GM04504 (cell line): Measurements from ENCODE around the gene LINC01488.

Experiments
- DNase-seq: peaks from one replicate; pipeline ENCODE4 v3.0.0-alpha.2; 2012; ENCODE audit warnings: low read depth

The LINC01488 gene

DNA sequence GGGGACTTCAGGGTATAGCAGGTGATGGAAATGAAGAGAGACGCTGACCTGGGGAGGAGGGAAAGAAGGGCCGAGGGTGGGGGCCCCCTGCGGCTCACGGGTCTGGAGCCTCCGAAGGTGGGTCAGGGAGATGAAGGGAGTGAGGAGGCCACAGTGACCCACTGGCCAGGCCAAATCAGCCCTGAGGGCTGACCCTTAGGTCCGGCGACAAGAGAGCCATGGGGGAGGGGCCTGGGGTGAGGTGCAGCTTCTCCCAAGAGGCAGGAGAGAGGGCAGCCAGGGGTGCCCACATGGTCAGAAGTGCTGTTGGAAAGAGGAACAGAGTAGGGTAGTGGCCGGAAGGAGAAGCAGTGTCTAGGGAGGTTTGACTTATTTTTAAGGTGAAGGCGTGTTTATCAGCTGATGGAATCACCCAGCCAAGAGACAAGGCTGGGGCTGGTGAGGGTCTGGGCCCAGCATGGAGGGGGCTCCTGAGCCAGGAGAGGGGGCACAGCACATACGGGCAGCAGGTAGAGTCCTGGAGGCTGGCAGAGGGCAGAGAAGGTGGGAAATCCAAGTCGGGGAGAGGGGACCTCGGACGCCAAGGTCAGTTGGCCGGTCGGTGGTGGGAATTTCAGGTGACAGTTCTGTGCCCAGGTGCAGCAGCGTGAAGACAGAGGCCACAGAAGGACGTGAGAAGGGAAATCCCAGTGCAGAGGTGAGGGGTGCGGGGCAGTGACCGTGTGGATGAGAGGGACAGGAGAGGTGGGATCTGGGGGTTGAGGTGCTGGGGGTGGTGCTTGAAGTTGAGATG is 49.0 kb downstream of the LINC01488 start:
- no peak for DNase-seq

DNA sequence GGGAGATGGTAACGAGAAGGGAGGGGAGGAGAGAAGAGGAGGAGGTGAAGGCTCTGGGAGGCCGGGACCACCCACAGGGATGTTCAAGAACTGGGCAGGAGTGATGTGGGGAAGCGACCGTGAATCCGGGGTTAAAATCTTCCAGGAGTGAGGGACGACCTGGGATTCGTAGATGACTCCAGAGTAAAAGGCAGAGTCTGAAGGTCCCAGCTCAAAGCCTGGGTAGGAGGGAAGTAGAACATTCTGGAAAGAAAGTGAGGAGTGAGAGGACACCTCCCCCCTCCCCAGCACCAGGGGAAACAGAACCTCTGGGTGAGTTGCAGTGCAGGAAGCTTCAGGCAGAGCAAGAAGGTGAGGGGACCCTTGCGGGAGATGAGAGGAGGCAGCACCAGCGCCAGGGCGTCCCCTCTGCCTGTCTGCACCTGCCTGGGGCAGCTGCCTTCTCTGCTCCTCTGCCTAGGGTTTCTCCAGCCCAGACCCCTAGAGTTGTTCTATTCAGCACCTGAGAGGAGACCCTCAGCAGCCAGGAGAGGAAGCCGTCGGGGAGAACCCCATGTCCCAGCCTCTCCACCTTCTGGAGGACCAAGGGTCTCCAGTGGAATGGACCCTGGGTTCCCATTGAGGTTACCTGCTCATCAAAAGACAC is 49.7 kb downstream of the LINC01488 start:
- DNase-seq: no peak

DNA sequence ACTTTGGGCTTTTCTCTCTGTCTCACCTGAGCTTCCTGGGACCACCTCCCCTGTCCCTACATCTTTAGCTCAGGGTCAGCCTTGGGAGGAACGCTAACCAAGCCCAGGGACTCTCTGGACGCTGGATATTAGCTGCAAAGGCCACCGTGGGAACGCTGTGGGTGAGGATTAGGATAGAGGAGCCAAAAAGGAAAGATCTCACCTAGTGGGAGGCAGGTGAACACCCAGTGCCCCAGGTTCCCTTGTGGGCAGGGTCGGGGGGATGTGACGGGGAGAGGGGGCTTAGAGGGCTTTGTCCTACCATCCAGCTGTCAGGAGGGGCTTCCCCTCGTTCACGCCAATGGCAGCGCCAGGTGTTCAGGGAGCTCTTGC is 50.2 kb downstream of the LINC01488 start:
- no peak for DNase-seq

DNA sequence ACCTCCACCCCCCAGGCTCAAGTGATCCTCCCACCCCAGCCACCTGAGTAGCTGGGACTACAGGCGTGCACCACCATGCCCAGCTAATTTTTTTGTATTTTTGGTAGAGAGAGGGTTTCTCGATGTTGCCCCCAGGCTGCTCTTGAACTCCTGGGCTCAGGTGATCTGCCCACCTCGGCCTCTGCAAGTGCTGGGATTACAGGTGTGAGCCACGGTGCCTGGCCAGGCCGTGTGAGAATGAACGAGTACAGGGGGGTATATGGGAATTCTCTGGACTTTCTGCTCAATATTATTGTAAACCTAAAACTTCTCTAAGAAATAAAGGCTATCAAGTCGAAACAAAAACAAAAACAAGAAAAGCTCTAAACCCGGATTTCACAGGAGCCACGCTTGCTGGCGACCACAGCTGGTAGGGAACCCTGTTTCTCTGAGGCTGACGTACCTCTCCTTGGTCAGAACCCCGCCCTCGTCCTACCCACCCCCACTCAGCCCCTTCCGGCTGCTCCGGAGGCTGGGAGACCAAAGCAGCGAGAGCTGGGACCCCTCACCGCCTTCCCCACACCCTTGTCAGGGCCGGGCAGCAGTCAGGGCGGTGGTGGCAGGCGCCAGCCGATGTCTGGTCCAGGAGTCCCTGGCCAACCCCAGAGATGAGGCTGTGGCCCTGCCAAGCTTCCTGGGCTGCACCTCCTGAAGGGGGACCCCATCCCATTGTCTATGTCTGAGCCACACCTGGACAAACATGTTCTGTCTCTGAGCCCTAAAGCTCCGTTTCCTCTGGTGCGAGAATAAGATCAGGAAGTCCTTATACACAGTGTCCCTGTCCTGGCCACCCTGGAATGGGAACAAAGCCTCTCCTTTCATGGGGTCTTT is 52.1 kb downstream of the LINC01488 start:
- no peak for DNase-seq

DNA sequence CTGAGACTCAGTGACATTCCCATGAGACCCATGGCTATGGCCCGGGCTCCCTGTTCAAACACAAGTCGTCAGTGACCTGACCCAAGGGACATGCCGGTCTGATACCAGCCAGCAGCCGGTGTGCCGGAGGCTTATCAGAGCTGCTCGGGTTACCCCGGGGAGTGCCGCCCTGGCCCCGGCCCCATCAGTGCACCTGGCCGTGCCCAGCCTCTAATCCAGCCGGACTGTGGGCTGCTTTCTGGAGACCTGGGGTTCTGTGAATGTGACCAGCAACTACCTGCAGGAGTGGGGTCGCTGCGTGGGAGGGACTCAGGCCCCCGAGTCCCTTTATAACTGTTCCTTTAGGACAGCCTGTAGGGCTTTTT is 52.7 kb downstream of the LINC01488 start:
- no peak for DNase-seq

DNA sequence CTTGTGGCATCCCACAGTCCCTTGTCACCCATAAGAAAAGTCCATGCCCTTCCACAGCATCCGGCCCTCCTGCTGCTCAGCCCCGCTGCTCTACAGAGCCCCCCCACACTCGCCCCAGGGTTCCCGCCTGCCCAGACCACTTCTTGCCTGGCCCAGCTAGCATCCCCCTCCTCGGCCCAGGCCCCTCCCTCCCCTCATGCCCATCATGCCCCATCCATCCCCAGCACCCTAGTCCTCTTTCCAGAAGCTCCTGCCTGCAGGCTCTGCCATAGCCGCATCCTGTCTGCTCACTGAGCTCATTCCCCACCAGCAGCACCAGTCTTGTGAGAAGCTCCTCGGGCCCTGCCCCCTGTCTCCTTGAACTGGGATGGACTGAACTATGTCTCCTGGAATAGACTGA is 54.4 kb downstream of the LINC01488 start:
- DNase-seq: no peak

DNA sequence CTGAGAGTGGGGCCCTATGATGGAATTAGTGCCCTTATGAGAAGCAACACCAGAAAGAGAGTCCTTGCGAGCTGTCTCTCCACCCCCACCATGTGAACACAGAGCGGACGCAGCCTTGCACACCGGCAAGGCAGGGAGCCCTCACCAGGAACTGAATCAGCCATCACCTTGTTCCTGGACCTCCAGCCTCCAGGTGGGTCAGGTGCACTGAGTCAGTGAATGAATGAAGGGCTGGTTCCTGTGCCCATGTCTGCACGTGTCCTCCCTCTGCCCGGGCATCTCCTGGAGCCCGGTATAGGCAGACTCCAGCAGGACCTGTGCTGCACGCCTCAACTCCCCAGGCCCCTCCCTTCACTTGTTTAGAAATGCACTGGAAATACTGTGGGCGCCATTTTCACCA is 54.9 kb downstream of the LINC01488 start:
- no peak for DNase-seq

DNA sequence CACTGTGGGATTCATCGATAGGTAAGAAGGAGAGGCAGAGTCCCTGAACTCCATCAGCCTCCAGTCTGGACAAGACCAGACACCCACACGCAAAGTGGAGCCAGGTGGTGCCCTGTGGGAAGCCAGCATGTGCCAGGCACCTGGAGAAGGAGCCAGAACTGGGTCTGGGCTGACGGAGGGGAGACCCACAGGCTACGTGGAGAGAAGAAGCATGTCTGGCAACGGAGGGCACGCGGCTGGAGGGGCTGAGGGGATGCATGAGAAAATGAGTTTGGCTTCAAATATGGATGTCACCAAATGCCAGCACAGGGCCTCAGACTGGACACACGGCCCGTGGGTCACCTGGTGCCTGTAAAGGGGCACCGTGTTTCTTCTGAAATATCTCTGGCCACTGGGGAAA is 55.7 kb downstream of the LINC01488 start:
- no peak for DNase-seq

DNA sequence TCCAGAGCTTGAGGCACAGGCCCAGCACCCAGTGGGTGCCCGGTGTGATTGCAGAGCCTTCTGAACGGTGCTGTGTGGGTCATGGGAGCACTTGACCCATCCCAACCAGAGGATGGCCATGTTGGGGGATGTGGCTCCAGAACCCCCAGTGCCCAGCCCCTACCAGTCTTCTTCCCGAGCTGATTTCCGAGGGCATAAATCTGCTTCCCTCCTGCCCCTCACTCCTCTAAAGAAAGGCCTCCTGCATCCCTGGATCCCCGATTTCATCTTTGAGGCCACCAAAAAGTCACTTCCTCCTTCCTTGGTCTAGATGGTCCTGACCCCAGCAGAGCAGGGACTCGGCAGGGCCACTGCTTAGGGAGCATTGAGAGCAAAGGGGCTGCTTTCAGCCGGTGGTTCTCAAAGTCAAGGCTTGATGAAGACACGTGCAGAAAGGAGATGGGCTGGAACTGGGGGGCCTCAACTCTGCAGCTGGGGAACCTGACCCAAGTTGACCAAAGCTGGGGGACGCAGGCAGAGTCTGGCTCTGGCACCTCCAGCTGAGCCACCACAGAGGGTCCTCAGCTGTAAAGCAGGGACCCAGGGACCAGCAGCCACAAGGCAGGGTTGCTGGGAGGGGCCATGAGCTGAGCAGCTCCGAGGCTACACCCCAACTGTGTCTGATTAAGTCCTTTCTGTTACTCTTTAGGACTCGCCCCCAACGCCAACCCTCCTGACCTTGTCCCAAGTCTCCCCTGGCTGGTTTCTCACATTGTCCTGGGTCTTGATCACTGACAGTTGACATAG is 56.6 kb downstream of the LINC01488 start:
- DNase-seq: no peak

DNA sequence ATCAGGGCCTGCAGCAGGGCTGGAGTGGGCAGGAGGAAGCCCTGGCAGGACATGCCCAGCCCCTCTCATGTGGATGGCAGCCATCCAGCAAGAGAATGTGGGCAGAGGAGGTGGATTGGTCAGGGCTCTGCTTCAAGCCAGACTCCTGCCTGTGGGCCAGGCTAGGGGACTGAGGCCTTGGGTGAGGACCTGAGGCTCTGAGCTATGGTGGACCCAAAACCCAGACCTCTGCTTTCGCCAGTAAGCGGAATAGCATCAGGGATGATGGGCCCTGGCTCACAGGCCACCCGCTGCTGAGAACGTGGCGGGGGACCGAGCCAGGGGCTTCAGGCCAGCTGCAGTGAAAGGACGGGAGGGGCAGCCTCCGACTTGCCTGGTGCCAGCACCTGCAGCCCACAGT is 57.4 kb downstream of the LINC01488 start:
- no peak for DNase-seq

DNA sequence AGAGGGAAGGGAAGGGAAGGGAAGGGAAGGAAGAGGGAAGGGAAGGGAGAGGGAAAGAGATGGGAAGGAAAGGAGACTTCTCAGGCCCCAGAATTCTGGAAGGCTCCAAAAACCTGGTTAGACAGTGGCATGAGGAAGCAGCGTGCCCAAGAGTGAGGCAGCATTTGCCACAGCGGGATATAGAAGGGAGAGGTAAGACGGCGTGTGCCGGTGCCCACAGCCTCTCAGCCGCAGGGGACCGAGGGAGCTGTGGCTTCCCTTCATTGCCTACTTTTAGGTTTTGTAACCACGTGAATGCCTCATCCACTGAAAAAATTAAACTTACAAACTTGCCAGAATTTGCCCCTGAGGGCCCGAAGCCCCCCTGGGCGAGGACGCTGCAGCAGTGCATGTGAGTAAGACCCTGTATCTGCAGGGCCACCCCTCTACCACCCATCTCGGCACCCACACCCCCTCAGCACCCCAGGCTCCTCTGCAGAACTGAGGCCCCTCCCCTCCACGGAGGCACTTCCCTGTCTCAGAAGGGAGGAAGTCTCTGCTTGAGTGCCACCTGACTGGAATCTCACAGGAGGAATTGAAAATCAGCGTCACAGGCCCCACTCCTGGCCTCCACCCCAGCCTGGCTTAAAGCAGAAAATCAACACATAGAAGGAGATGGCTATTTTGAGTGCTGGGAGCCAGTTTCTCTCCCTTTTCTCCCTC is 58.1 kb downstream of the LINC01488 start:
- DNase-seq: no peak

DNA sequence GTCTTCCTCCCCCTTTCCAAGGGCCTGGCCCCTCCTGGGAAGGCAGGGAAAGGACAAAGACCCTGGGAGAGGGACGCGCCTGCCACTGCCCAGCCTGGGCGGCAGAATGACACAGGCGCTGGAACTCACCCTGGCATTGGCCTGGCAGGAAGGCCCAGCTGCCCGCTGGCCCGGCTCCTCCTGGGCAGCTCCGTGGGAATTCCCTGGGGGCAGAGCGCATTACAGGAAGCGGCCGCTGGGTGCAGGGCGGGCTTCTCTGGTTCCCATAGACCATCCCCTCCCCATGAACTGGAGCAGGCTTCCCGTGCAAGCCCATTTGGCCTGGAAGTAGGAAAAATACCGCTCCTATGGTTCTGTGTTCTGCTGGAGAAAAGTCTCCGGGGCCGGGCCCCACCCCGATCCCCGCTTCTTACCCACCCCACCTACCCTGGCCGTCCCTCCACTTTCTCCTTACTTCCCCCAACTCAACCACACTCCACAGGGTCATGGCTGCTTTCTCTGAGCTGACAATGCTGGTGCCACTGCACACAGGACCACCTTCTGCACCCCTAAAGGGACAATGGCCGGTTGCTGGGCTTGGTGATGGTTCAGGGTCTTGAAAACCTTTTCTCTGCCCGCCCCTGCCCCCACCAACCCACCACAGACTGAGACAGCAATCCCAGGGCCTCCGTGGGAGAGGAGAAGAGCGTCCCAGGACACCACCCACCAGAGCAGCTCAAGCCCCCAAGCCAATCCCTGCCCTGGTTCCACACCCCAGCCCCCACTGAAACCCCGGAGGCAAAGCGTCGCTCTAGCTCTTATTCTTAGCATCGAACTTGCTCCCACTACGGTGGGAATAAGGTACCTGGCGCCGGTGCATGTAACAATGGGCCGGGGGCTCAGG is 58.9 kb downstream of the LINC01488 start:
- no peak for DNase-seq

DNA sequence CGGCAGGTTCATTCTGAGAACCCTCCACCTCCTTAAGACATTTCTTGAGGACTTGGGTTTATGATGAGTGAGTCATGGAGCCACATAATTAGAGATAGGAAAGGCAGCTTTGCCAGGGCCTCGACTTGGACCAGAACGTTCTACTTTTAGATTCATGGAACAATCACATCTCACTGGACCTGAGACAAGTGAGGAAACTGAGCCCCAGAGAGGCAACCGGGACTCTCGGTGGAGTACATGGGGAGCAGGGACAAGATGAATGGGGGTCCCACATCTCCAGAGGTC is 59.5 kb downstream of the LINC01488 start:
- no peak for DNase-seq

DNA sequence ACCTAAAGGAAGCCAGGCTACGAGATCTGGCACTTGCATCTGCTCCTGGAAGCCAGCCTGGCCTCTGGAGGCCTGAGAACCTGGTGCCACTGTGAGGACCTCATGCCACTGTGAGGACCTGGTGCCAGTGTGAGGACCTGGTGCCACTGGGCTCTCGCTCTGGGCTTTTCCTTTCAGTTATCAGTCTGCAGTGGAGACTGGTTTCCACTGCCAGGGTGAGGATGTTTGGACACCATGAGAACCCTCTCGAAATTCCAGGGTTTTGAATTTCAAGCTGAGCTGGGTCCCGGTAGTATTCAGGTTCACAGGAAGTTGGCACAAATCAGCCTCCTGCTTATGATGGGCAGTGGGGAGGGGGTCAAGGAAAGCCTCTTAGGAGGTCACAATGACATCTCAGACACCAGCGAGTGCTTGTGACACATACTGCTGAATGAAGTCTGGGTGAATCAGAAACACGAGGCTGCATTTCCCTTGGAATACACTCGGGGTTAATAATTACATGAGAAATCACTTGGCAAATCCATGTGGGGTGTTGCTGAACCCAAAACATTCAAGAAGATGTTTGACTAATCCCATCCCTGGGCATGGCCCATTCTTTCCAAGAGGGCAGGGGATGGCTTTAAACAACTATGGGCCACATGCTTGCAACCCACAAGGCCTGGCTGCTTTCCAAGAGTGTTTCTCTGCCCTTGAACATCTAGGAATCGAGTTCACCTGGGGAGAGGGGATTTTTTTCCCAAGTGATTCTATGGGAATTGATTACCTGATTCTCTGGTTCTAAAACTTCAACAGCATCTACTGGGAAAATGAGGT is 60.2 kb downstream of the LINC01488 start:
- DNase-seq: peak; percentile 26

DNA sequence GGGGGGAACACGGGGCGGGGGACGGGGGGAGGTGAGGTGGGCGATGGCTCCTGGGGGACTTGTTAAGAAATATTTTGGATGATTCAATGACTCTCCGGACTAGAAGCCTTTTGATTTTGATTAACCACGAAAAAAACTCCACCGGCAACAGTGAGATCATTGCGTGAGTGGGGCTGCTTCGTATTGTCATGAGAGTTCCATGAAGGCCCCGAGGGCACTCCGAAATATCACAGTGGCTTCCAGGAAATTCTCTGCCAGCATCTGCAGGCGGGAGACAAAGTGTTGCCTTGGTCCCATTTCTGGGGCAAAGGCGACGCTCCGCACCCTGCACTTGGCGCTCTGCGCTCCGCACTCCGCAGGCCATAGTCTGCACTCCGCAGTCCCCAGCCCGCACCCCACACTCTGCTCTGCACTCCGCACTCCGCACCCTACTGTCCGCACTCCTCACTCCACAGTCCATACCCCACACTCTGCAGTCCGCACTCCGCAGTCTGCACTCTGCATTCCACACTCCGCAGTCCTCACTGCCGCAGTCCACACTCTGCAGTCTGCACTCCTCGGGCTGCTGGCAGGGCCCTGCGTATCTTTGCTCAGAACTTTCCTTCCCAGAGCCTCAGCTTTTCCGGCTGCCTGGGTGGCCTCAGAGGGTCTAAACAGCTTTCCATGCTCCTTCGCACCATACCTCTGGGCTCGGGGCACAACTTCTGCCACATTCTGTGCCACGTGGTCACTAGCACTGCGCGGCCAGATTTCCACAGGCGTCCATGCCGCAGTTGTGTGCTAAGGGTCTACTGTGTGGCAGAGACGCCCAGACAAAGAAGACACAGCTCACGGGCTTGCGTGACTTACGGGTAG is 61.1 kb downstream of the LINC01488 start:
- DNase-seq: no peak
